Epithelial cell of esophagus (primary cell): ENCODE measurements around the gene RPL41.

Source experiments
- DNase-seq: peaks from one replicate; pipeline ENCODE4 v3.0.0; 2010; ENCODE audit warnings: low read depth
- H3K4me3 ChIP-seq: 2 replicates; pipeline ENCODE4 v1.5.1; 2011; ENCODE audit warnings: mild to moderate bottlenecking, low read length, control low read depth
- TF ChIP-seq, protein P1 (sequence below): IDR thresholded peaks from 2 replicates; pipeline ENCODE4 v1.5.1; 2011; ENCODE audit warnings: low read depth, mild to moderate bottlenecking, low read length, control low read depth, inconsistent platforms; ENCODE audit not compliant: insufficient read depth; ENCODE audit errors: missing control alignments

RPL41 gene

DNA sequence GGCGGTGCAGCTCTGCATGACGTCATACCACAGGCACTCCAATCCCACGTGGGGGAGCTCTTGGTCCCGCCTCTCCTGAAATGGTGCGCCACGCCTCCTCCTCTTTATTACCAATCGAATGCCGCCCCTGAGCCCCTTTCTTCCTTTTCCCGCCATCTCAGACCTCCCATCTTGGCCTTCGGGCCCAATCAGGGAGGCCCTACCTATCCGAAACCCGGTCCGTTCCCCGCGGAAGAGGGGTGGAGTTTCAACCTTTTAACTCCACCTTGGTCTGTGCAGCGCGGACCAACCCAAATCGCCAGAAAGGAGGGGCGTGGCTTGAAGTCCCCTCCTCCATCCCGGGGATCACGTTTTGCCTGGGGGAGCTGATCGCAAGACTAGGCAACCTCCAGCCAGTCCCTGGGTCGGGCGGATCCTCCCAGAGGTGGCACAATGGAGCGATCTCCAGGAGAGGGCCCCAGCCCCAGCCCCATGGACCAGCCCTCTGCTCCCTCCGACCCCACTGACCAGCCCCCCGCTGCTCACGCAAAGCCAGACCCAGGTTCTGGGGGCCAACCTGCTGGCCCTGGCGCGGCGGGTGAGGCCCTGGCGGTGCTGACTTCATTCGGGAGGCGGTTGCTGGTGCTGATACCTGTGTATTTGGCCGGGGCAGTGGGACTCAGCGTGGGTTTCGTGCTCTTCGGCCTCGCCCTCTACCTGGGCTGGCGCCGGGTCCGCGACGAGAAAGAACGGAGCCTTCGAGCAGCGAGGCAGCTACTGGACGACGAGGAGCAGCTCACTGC, 11.6 kb downstream of the RPL41 start, which contains the start of gene ESYT1:
Gene ESYT1, plus strand, starts transcription at position 380 of the 782 bp plus-strand sequence. Its CDS starts 53 bp downstream, at position 433.
- peak within 1 kb of the TSS; percentile 93 for H3K4me3 ChIP-seq
- peak; percentile 100 for DNase-seq
- TF ChIP-seq, protein P1, sequence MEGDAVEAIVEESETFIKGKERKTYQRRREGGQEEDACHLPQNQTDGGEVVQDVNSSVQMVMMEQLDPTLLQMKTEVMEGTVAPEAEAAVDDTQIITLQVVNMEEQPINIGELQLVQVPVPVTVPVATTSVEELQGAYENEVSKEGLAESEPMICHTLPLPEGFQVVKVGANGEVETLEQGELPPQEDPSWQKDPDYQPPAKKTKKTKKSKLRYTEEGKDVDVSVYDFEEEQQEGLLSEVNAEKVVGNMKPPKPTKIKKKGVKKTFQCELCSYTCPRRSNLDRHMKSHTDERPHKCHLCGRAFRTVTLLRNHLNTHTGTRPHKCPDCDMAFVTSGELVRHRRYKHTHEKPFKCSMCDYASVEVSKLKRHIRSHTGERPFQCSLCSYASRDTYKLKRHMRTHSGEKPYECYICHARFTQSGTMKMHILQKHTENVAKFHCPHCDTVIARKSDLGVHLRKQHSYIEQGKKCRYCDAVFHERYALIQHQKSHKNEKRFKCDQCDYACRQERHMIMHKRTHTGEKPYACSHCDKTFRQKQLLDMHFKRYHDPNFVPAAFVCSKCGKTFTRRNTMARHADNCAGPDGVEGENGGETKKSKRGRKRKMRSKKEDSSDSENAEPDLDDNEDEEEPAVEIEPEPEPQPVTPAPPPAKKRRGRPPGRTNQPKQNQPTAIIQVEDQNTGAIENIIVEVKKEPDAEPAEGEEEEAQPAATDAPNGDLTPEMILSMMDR: no peak

DNA sequence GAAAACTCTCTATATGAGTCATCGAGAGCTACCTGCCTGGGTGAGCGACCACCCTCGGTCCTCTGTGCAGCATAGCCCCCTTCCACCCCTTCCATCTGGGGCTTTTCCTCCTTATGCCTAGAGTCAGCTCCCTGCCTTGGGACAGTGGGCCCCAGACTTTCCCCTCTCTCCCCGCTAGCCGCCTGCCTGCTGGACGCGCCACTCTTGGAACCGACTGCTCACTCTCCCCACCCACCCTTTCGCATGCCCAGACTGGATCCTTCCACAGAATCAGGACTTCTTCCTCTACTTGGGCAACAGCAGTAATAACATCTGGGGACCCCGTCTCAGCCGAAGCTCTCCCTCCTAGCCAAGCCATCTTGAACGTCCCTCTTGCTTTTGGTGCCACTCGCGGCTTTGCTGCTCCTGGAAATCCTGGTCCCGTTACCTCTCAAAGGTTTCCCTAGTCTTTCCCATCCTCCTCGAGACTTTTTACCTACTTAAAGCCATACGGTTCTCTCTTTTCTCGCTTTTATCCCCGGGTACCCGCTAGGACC, 12.3 kb downstream of the RPL41 start:
- H3K4me3 ChIP-seq: peak overlapping the region; percentile 93
- peak; percentile 47 for DNase-seq
- TF ChIP-seq, protein P1: no peak

DNA sequence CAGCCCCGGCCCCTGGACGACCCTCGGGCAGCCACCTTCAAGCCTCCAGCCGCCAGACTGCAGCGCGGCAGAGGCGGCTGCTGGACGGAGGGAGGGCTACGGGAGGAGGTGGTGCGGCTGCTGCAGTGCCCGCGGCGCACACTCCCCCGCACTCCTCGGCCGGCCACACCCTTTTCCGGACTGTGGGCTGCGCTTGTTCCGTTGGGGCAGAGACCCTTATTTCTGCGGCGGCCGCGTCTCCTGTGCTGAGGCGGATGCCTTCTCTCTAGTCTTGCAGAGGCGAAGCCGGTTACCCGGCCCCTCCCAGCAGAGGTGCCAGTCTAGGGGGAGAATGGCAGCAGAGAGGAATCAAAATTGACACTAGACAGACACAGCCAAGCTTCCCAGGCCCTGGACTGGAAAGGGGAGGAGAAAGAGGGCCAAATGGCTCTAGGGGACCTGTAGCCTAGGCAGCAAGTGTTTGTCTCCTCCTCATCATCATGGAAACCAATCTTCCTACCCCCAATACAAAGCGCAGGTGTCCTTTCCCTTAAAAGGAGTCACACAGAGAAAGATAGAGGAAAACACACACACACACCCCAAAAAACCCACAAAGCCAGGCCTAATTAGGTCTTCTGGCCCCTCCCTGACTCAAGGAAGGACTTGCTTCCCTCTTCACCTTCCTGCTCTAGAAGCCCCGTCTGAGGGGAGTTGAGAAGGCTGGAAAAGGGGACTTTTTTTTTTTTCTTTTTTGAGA, 12.9 kb downstream of the RPL41 start:
- DNase-seq: peak; percentile 57
- H3K4me3 ChIP-seq: peak overlapping the region; percentile 93
- TF ChIP-seq, protein P1: no peak

DNA sequence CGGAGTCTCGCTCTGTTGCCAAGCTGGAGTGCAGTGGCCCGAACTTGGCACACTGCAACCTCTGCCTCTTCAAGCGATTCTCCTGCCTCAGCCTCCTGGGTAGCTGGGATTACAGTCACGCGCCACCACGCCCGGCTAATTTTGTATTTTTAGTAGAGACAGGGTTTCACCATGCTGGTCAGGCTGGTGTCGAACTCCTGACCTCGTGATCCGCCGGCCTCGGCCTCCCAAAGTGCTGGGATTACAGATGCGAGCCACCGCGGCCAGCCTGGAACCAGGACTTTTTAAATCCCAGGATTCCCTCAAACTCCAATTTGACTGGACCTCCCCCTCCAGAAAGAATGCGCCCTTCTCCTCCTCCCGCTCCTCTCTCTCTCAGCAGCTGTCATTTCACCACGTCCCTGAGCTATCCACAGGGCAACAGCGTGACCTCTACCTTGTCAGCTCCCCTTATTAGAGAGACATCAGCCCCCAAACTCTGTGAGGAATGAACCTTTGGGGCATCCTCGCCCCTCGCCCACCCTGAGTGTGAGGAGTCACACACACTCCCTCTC, 13.6 kb downstream of the RPL41 start:
- no peak for DNase-seq
- TF ChIP-seq, protein P1: no peak
- peak overlapping the region; percentile 93 for H3K4me3 ChIP-seq

DNA sequence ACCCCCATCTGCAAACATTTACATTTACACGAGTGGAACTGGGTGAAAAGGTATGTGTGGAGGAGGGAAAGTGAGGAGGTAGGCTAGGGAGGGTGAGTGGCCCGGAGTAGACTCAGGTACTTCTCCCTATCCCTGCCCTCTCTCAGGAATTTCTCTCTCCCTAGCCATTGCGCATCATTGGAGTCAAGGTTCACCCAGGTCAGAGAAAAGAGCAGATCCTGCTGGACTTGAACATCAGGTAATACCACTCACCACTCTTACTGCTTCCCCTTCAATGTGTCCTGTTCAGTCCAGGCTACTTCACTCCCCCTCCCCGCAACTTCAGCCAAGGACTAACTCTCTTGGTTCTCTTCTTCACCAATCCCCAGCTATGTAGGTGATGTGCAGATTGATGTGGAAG, 14.4 kb downstream of the RPL41 start:
- H3K4me3 ChIP-seq: no peak overlapping the region
- TF ChIP-seq, protein P1: no peak
- no peak for DNase-seq

DNA sequence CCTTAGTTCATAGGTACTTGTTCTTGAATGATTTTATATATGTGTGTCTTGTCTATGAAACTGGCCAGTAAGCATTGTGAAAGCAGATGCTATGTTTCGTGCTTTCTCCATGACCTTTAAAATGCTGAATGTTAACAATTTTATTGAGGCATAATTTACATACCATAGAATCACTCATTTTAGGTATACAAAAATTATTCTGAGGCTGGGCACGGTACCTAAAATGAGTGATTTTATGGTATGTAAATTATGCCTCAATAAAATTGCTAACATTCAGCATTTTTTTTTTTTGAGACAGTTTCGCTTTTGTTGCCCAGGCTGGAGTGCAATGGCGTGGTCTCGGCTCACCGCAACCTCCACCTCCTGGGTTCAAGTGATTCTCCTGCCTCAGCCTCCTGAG, 18.5 kb downstream of the RPL41 start:
- H3K4me3 ChIP-seq: no peak overlapping the region
- no peak for DNase-seq
- TF ChIP-seq, protein P1: no peak
